Measurements from ENCODE around the gene PAK1.

DNA sequence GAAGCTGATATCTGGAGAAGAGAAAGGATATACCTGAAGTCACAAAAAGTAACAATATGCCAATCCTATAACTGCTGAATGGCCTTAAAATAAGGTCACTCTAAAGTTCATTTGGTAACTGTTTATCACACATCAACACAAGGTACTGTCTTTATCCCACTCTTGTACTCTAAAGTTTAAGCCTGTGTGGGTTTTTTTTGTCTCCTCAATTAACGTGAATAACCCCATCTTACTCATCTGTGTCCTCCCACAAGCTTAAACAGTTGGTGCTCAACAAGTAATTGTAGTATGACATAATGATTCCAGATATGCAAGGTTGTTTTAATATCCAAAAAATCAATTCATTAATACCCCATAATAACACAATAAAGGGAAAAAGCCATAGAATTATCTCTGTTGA, 42.1 kb downstream of the PAK1 start:
- TF ChIP-seq CTCF (IDR thresholded peaks at IDR 0.05; ENCODE audit: control extremely low read depth in 1 of 3, insufficient read depth in 1 of 3, low read depth in 1 of 3, low read length in 3 of 3) (no peak), SIRT6 (IDR thresholded peaks at IDR 0.05; ENCODE audit: low read length) (no peak), CTBP2 (IDR thresholded peaks at IDR 0.05; ENCODE audit: borderline replicate concordance, insufficient read depth, insufficient read length, low read length) (no peak), CHD7 (IDR thresholded peaks at IDR 0.05; ENCODE audit: insufficient replicate concordance, low read length) (no peak), YY1 (IDR thresholded peaks at IDR 0.05; ENCODE audit: low read depth, low read length) (no peak), EZH2 (IDR thresholded peaks at IDR 0.05; ENCODE audit: low read depth, low read length, severe bottlenecking) (no peak), JUND (IDR thresholded peaks at IDR 0.05; ENCODE audit: low read length) (no peak), SP4 (IDR thresholded peaks at IDR 0.05; ENCODE audit: low read length) (no peak), ZNF274 (IDR thresholded peaks at IDR 0.05; ENCODE audit: borderline replicate concordance, extremely low read depth, low read length) (no peak), MAX (IDR thresholded peaks at IDR 0.05) (no peak), BRCA1 (IDR thresholded peaks at IDR 0.05; ENCODE audit: low read depth, low read length) (no peak)
- TF ChIP-seq, protein P1, sequence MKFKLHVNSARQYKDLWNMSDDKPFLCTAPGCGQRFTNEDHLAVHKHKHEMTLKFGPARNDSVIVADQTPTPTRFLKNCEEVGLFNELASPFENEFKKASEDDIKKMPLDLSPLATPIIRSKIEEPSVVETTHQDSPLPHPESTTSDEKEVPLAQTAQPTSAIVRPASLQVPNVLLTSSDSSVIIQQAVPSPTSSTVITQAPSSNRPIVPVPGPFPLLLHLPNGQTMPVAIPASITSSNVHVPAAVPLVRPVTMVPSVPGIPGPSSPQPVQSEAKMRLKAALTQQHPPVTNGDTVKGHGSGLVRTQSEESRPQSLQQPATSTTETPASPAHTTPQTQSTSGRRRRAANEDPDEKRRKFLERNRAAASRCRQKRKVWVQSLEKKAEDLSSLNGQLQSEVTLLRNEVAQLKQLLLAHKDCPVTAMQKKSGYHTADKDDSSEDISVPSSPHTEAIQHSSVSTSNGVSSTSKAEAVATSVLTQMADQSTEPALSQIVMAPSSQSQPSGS (IDR thresholded peaks at IDR 0.05; ENCODE audit: low read length), result no peak
